SK-N-SH (cell line): ENCODE data around the gene RASD2.

Source experiments
- EP300 ChIP-seq, 2 experiments: IDR thresholded peaks; 2 replicates each; pipeline versions ENCODE4 v1.4.0 to v1.6.1; 2012; ENCODE audit warnings: borderline replicate concordance in 1 of 2, low read depth in 1 of 2, low read length in 1 of 2
- EZH2phosphoT487 ChIP-seq: fragments of 200-600 bp; sonication (generic); IDR thresholded peaks from 2 replicates; pipeline ENCODE4 v1.6.1; 2017; ENCODE audit warnings: low read depth, mixed run types, mild to moderate bottlenecking, antibody characterized with exemption, moderate library complexity, borderline replicate concordance
- FOXJ3 ChIP-seq: sonication (generic); formaldehyde crosslinking; IDR thresholded peaks from 2 replicates; pipeline ENCODE4 v1.5.1; 2020; ENCODE audit warnings: mild to moderate bottlenecking, missing genetic modification reagents
- FOXM1 ChIP-seq: IDR thresholded peaks from 2 replicates; pipeline ENCODE4 v1.4.0; 2012; ENCODE audit warnings: low read depth, mild to moderate bottlenecking
- JUND ChIP-seq: IDR thresholded peaks from 2 replicates; pipeline ENCODE4 v1.4.0; 2012
- NRF1 ChIP-seq: IDR thresholded peaks from 2 replicates; pipeline ENCODE4 v1.6.1; 2012; ENCODE audit warnings: low read depth, mild to moderate bottlenecking, low read length
- POLR2AphosphoS5 ChIP-seq: IDR thresholded peaks from 2 replicates; pipeline ENCODE4 v1.6.1; 2012; ENCODE audit warnings: low read depth, low read length
- RCOR1 ChIP-seq: fragments of 150-350 bp; IDR thresholded peaks from 2 replicates; pipeline ENCODE4 v1.6.1; 2017; ENCODE audit warnings: antibody characterized with exemption, low read length
- SIN3A ChIP-seq: IDR thresholded peaks from 2 replicates; pipeline ENCODE4 v1.6.1; 2012; ENCODE audit warnings: low read depth, mild to moderate bottlenecking, low read length, moderate library complexity, borderline replicate concordance
- TAF1 ChIP-seq: IDR thresholded peaks from 2 replicates; pipeline ENCODE4 v1.6.1; 2012; ENCODE audit warnings: low read depth, mild to moderate bottlenecking, low read length, moderate library complexity, borderline replicate concordance
- TF ChIP-seq, protein P1 (sequence below): IDR thresholded peaks from 2 replicates; pipeline ENCODE4 v1.4.0; 2012; ENCODE audit warnings: low read depth, borderline replicate concordance
- TF ChIP-seq, protein P2 (sequence below): IDR thresholded peaks from 2 replicates; pipeline ENCODE4 v1.4.0; 2012; ENCODE audit warnings: low read depth, borderline replicate concordance
- TF ChIP-seq, protein P3 (sequence below): fragments of 200-600 bp; sonication (generic); IDR thresholded peaks from 2 replicates; pipeline ENCODE4 v1.6.1; 2017; ENCODE audit warnings: antibody characterized with exemption, mild to moderate bottlenecking, moderate library complexity
- TF ChIP-seq, protein P4 (sequence below): IDR thresholded peaks from 2 replicates; pipeline ENCODE4 v1.4.0; 2012; ENCODE audit warnings: low read depth

DNA sequence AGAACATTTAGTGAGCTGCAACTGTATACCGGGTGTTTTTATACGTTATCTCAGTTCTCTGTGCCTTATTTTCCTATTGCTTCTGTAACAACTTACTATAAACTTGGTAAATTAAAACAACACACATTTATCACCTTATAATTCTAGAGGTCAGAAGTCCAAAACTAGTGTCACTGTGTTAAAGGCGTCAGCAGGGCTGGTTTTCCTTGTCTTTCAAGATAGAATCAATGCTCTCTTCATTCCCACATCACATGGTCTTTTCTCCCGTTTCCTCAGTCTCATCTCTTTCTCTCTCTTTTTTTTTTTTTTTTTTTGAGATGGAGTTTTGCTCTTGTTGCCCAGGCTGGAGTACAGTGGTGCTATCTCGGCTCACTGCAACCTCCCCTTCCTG, 40.4 kb downstream of the RASD2 start:
- TF ChIP-seq, protein P1, sequence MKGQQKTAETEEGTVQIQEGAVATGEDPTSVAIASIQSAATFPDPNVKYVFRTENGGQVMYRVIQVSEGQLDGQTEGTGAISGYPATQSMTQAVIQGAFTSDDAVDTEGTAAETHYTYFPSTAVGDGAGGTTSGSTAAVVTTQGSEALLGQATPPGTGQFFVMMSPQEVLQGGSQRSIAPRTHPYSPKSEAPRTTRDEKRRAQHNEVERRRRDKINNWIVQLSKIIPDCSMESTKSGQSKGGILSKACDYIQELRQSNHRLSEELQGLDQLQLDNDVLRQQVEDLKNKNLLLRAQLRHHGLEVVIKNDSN: no peak
- no peak for TF ChIP-seq NRF1
- TF ChIP-seq EP300 (IDR thresholded peaks at IDR 0.05; ENCODE audit: borderline replicate concordance in 1 of 2, low read depth in 1 of 2, low read length in 1 of 2): no peak
- TF ChIP-seq, protein P2, sequence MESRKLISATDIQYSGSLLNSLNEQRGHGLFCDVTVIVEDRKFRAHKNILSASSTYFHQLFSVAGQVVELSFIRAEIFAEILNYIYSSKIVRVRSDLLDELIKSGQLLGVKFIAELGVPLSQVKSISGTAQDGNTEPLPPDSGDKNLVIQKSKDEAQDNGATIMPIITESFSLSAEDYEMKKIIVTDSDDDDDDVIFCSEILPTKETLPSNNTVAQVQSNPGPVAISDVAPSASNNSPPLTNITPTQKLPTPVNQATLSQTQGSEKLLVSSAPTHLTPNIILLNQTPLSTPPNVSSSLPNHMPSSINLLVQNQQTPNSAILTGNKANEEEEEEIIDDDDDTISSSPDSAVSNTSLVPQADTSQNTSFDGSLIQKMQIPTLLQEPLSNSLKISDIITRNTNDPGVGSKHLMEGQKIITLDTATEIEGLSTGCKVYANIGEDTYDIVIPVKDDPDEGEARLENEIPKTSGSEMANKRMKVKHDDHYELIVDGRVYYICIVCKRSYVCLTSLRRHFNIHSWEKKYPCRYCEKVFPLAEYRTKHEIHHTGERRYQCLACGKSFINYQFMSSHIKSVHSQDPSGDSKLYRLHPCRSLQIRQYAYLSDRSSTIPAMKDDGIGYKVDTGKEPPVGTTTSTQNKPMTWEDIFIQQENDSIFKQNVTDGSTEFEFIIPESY: no peak
- no peak for TF ChIP-seq POLR2AphosphoS5
- TF ChIP-seq FOXJ3 (CRISPR knock-in tag): no peak
- TF ChIP-seq SIN3A: no peak
- TF ChIP-seq, protein P3, sequence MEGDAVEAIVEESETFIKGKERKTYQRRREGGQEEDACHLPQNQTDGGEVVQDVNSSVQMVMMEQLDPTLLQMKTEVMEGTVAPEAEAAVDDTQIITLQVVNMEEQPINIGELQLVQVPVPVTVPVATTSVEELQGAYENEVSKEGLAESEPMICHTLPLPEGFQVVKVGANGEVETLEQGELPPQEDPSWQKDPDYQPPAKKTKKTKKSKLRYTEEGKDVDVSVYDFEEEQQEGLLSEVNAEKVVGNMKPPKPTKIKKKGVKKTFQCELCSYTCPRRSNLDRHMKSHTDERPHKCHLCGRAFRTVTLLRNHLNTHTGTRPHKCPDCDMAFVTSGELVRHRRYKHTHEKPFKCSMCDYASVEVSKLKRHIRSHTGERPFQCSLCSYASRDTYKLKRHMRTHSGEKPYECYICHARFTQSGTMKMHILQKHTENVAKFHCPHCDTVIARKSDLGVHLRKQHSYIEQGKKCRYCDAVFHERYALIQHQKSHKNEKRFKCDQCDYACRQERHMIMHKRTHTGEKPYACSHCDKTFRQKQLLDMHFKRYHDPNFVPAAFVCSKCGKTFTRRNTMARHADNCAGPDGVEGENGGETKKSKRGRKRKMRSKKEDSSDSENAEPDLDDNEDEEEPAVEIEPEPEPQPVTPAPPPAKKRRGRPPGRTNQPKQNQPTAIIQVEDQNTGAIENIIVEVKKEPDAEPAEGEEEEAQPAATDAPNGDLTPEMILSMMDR: no peak
- no peak for TF ChIP-seq RCOR1
- TF ChIP-seq, protein P4, sequence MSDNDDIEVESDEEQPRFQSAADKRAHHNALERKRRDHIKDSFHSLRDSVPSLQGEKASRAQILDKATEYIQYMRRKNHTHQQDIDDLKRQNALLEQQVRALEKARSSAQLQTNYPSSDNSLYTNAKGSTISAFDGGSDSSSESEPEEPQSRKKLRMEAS: no peak
- no peak for TF ChIP-seq TAF1
- no peak for TF ChIP-seq FOXM1
- TF ChIP-seq JUND: no peak
- TF ChIP-seq EZH2phosphoT487: no peak
